ENCODE results near the gene CRTC1. TPM values are rescaled to one million over a fixed set of nuclear protein-coding genes. Genes with fewer than 3 reads are reported as not detected.
A peak's percentile ranks its signal among the peaks of the same experiment; 100 is the strongest.

CRTC1 gene
- total and polyA plus RNA-seq, 2 experiments from 2014 or later, result 1.2 to 5.1 TPM

DNA sequence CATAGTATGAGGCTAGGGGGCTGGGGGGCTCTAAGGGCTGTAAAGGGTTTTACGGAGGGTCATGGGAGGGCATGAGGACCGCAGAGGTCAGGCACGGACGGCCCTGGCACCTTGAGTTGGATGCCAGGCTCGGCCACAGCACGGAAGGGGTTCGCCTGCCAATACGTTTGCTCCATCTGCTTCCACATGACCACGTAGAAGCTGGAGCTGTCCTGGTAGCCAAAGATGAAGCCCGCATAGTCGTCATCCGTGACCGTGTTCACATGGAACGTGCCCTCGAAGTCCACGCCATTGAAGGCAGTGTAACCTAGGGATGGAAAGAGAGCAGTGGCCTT, 101.3 kb downstream of the CRTC1 start:
- in situ Hi-C loops (cut with MboI), result no loop called here

DNA sequence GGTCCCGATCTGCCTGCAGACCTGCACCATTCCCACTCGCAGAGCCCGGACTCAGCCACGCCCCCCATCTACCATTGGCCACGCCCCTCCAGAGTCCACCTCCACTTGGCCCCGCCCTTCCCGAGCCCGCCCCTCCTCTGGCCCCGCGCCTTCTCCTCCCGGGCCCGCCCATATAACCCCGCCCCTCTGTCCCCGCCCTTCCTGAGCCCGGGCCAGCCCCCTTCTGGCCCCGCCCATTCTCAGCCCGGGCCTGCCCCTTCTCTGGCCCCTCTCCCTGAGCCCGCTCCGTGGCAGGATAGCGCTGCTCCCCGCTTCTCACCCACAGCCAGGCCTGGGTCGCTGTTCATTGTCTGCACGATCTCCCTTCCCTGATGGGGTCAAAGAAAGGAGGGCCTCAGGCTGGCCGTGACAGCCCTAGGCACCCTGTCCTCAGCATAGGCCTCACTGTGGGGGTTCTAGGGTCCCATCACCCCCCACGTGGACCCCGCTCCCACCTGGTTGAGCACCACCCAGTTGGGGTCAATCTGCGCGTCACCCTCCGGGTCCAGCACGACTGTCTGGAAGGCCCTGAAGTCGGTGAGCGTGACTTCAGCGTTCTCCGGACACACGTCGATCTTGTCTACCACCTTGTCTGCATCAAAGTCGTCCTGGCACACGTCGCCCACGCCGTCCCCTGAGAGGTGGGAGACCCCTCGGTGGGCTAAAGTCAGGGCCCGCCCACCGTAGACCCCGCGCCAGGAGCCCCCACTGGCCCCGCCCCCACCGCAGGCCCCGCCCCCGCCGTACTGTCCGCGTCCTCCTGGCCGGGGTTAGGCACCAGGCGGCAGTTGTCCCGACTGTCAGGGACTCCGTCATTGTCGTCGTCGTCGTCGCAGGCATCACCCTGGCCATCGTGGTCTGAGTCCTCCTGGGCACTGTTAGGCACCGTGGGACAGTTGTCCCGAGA, 102.0 kb downstream of the CRTC1 start:
- Histone ChIP-seq H3F3A (ENCODE audit: insufficient read depth) (no peaks in the 10 kb centered on the region), H3K9me2 (ENCODE audit: insufficient read depth) (no peaks in the 10 kb centered on the region), H2AFZ (no peak overlapping the region), H3K36me3 (ENCODE audit: low read depth) (no peaks in the 10 kb centered on the region), H3K9me3 (ENCODE audit: low read depth) (no peaks in the 10 kb centered on the region), H3K9ac (no peak overlapping the region), H3K4me1 (ENCODE audit: insufficient read depth) (no peaks in the 10 kb centered on the region), H3K79me2 (ENCODE audit: insufficient read depth) (no peaks in the 10 kb centered on the region), H3K27ac (no peak overlapping the region), H3K27me3 (replicated peaks; ENCODE audit: insufficient read depth) (peaks cover 29% of the 10 kb centered on the region), H3K4me3 (no peak overlapping the region), H4K20me1 (ENCODE audit: insufficient read depth) (no peaks in the 10 kb centered on the region), H3K4me2 (ENCODE audit: unreplicated experiment) (peak overlapping the region; percentile 35)
- TF ChIP-seq EZH2 (IDR thresholded peaks at IDR 0.05; ENCODE audit: insufficient read depth, poor library complexity, severe bottlenecking) (no peak), EZH2phosphoT487 (IDR thresholded peaks at IDR 0.05; ENCODE audit: insufficient read depth, low read depth) (no peak)
- DNase-seq, result peak; percentile 89
- in situ Hi-C loops (cut with MboI), result no loop called here
- WGBS, 2 experiments (ENCODE audit: low coverage in 1 of 2, low lambda C conversion rate in 2 of 2, missing lambda C conversion rate in 2 of 2), result 7 to 13% methylated on average over 43 to 55 of the region's 65 CpGs

More for the DNA sequence above, 101.3 kb downstream of the CRTC1 start:
- no peak overlapping the region for H3K27ac ChIP-seq
- no peaks in the 10 kb centered on the region for H4K20me1 ChIP-seq (ENCODE audit: insufficient read depth)
- H3K4me1 ChIP-seq (ENCODE audit: insufficient read depth), result no peaks in the 10 kb centered on the region
- H3K4me2 ChIP-seq (ENCODE audit: unreplicated experiment), result no peak overlapping the region
- no peaks in the 10 kb centered on the region for H3K9me3 ChIP-seq (ENCODE audit: low read depth)
- H3K79me2 ChIP-seq (ENCODE audit: insufficient read depth), result no peaks in the 10 kb centered on the region
- H3K36me3 ChIP-seq (ENCODE audit: low read depth), result no peaks in the 10 kb centered on the region
- peaks cover 26% of the 10 kb centered on the region for H3K27me3 ChIP-seq (replicated peaks; ENCODE audit: insufficient read depth)
- no peak overlapping the region for H2AFZ ChIP-seq
- no peak for TF ChIP-seq EZH2phosphoT487 (IDR thresholded peaks at IDR 0.05; ENCODE audit: insufficient read depth, low read depth)
- no peak for TF ChIP-seq EZH2 (IDR thresholded peaks at IDR 0.05; ENCODE audit: insufficient read depth, poor library complexity, severe bottlenecking)
- WGBS, 2 experiments (ENCODE audit: low coverage in 1 of 2, low lambda C conversion rate in 2 of 2, missing lambda C conversion rate in 2 of 2), result 65 to 72% methylated on average over 16 of the region's 16 CpGs
- no peaks in the 10 kb centered on the region for H3K9me2 ChIP-seq (ENCODE audit: insufficient read depth)
- H3K9ac ChIP-seq, result no peak overlapping the region
- no peaks in the 10 kb centered on the region for H3F3A ChIP-seq (ENCODE audit: insufficient read depth)
- no peak overlapping the region for H3K4me3 ChIP-seq
- DNase-seq, result no peak

- Histone ChIP-seq H3K27me3 (replicated peaks; ENCODE audit: insufficient read depth) (peaks cover 44% of the 10 kb centered on the region), H2AFZ (no peak overlapping the region), H3K27ac (no peak overlapping the region), H3K4me1 (ENCODE audit: insufficient read depth) (no peaks in the 10 kb centered on the region; the same call in 1 of the 2 replicates), H3F3A (ENCODE audit: insufficient read depth) (no peaks in the 10 kb centered on the region), H4K20me1 (ENCODE audit: insufficient read depth) (no peaks in the 10 kb centered on the region), H3K9me2 (ENCODE audit: insufficient read depth) (no peaks in the 10 kb centered on the region), H3K9me3 (ENCODE audit: low read depth) (no peaks in the 10 kb centered on the region), H3K9ac (no peak overlapping the region), H3K4me2 (ENCODE audit: unreplicated experiment) (no peak overlapping the region), H3K36me3 (ENCODE audit: low read depth) (no peaks in the 10 kb centered on the region), H3K79me2 (ENCODE audit: insufficient read depth) (no peaks in the 10 kb centered on the region), H3K4me3 (no peak overlapping the region)
- 4 to 7% methylated on average over 50 to 66 of the region's 68 CpGs for WGBS, 2 experiments (ENCODE audit: low coverage in 1 of 2, low lambda C conversion rate in 2 of 2, missing lambda C conversion rate in 2 of 2)
- in situ Hi-C loops (cut with MboI), result no loop called here
- DNase-seq, result peak; percentile 34
- TF ChIP-seq EZH2phosphoT487 (IDR thresholded peaks at IDR 0.05; ENCODE audit: insufficient read depth, low read depth) (peak; percentile 68; the same call in 1 of the 2 replicates), EZH2 (IDR thresholded peaks at IDR 0.05; ENCODE audit: insufficient read depth, poor library complexity, severe bottlenecking) (no peak)
These were observed 105.3 kb downstream of the CRTC1 start for GRCh38 chr19:18788529-18789421.

GRCh38 chr19:18789422-18789869, 106.0 kb downstream of the CRTC1 start:
- DNase-seq, result no peak
- peak overlapping the region; percentile 56; the same call in 1 of the 2 replicates for H3K4me3 ChIP-seq
- no peak for TF ChIP-seq EZH2 (IDR thresholded peaks at IDR 0.05; ENCODE audit: insufficient read depth, poor library complexity, severe bottlenecking)
- no peak for TF ChIP-seq EZH2phosphoT487 (IDR thresholded peaks at IDR 0.05; ENCODE audit: insufficient read depth, low read depth)
- no peak overlapping the region for H2AFZ ChIP-seq
- H3K9me3 ChIP-seq (ENCODE audit: low read depth), result no peaks in the 10 kb centered on the region
- no peaks in the 10 kb centered on the region; the same call in 1 of the 2 replicates for H3K4me1 ChIP-seq (ENCODE audit: insufficient read depth)
- no peaks in the 10 kb centered on the region for H3K36me3 ChIP-seq (ENCODE audit: low read depth)
- no peak overlapping the region for H3K9ac ChIP-seq
- peaks cover 44% of the 10 kb centered on the region for H3K27me3 ChIP-seq (replicated peaks; ENCODE audit: insufficient read depth)
- no peaks in the 10 kb centered on the region for H3F3A ChIP-seq (ENCODE audit: insufficient read depth)
- no peaks in the 10 kb centered on the region for H3K9me2 ChIP-seq (ENCODE audit: insufficient read depth)
- in situ Hi-C loops (cut with MboI), result no loop called here
- no peak overlapping the region for H3K4me2 ChIP-seq (ENCODE audit: unreplicated experiment)
- H3K79me2 ChIP-seq (ENCODE audit: insufficient read depth), result no peaks in the 10 kb centered on the region
- no peak overlapping the region for H3K27ac ChIP-seq
- 2 to 5% methylated on average over 7 to 31 of the region's 38 CpGs for WGBS, 2 experiments (ENCODE audit: low coverage in 1 of 2, low lambda C conversion rate in 2 of 2, missing lambda C conversion rate in 2 of 2)
- H4K20me1 ChIP-seq (ENCODE audit: insufficient read depth), result no peaks in the 10 kb centered on the region
